GOT3 (cell line): ENCODE measurements around the gene CACNG6.
"Not testable (repeated sequence)": the region's sequence is repeated elsewhere in the genome, so short reads cannot be mapped to it uniquely, and the experiment has no call there.

Experiments used
- DNase-seq: peaks from one replicate; lab custom pipeline; 2025; ENCODE audit warnings: mixed read lengths; lab: John Stamatoyannopoulos, UW

Gene CACNG6, protein sequence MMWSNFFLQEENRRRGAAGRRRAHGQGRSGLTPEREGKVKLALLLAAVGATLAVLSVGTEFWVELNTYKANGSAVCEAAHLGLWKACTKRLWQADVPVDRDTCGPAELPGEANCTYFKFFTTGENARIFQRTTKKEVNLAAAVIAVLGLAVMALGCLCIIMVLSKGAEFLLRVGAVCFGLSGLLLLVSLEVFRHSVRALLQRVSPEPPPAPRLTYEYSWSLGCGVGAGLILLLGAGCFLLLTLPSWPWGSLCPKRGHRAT

GRCh38 chr19:53991224-53992113 is at the start of gene CACNG6:
CACNG6 (plus strand) TSS chr19:53991637; CDS start chr19:53992878, 1,241 bp downstream.
- DNase-seq, result no peak

DNA sequence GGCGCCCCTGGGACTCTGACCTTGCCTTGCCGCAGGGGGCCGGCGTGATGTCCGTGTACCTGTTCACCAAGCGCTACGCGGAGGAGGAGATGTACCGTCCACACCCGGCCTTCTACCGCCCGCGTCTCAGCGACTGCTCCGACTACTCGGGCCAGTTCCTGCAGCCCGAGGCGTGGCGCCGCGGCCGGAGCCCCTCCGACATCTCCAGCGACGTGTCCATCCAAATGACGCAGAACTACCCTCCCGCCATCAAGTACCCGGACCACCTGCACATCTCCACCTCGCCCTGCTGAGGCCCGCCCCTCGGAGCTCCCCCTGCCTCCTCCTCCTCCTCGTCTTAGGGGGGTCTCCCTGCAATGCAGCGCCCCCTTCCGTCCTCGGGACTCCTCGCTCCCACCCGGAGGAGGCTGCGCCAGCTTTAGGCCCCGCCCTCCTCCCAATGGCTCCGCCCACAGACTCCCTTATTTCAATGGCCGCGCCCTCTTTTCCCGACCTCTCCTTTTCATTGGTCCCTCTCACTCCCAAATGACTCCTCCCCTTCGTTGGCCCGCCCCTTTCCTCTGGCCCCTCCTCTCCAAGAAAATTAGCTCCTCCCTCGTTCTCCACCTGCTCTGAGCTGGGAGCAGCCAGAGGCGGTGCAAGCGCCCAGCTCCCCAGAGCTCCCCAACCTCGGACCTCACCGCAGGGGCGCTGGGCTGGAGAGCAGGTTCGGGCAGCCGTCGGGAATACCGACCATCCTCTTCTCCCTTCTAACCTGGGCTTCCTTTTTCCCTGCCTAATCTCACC is 49.2 kb upstream of the CACNG6 start:
- no peak for DNase-seq

DNA sequence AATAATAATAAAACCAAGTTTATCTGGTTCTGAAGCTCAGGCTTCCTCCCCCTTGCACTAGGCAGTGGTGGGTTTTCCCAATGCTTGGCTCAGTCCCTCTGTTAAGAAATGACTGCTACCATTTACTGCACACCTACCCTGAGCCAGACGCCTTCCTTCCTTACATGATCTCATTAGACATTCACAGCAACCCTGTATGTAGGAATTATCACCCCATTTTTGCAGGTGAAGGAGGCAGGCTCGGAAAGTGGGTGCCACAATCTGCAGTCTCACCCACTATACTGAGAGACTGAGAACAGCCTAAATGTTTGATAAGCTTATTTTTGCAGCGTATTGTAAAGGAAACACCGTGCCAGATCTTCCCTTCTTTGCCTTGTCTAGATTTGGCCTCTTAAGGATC is 47.0 kb upstream of the CACNG6 start:
- no peak for DNase-seq

GRCh38 chr19:53944933-53945332 is 46.5 kb upstream of the CACNG6 start:
- no peak for DNase-seq

DNA sequence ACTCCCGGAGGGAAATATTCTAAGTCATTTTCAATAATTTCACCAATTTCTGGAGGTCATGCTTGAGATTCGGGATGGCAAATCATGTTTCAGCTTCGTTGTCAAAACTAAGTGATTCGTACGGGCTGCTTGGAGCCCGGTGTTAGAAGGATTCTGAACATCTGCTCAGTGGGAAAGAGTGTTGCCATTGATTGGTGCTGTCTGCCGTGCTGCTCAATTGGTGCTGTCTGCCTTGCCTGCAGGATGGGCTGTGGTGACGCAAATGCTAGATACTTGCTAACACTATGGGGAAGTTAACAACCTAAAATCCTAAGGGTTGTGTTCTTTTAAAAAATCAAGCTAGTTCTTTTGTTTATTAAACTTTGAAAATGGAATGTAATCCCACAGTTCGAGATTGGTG is 46.0 kb upstream of the CACNG6 start:
- no peak for DNase-seq

DNA sequence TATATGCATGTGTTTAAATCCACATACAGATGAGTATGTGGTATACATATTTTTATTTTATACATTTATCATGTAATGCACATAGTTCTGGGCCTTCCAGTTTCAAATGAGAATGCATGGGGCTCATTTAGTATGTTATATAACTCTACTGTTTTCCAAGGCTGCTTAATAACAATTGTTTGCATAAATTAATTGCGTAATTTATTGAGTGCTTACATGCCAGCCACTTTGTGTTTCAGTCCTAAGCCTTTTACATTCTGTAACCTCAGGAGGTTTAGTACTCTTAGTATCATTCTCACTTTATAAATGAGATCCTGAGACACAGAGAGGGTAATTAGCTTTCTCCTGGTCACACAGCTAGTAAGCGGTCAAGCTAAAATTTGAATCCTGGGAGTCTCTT is 45.4 kb upstream of the CACNG6 start:
- no peak for DNase-seq

DNA sequence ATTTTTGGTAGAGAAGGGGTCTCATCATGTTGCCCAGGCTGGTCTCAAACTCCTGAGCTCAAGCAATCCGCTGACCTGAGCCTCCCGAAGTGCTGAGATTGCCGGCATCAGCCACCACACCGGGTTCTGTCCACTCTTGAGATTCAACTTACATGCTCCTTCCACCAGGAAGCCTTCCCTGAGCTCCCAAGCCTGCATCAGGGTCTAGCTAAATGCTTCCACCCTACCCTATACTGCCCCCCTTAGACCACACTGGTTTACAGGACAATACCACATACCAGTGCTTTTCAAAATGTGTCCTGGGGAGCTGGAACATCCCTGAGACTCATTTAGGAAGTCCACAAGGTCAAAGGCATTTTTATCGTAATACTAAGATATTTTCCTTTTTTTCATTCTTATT is 43.8 kb upstream of the CACNG6 start:
- no peak for DNase-seq

GRCh38 chr19:53948611-53949010 is 42.8 kb upstream of the CACNG6 start:
- not testable (repeated sequence) for DNase-seq

- DNase-seq, result no peak
These were observed 40.0 kb upstream of the CACNG6 start for GRCh38 chr19:53951436-53951835.

GRCh38 chr19:53951947-53952346 is 39.5 kb upstream of the CACNG6 start:
- no peak for DNase-seq

DNA sequence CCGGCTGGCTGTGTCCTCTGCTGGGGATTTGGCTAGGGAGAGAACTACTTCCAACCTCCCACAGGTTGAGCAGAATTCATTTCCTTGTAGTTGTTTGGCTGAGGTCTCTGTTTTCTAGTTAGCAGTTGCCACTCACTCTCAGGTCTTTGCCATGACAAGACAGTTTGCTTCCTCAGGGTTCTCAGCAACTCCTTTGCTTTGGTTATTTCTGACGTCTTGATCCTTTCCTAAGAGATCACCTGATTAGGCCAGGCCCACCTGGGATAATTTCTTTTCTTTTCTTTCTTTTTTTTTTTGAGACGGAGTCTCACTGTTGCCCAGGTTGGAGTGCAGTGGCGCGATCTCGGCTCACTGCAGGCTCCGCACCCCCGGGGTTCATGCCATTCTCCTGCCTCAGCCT is 38.1 kb upstream of the CACNG6 start:
- no peak for DNase-seq

DNA sequence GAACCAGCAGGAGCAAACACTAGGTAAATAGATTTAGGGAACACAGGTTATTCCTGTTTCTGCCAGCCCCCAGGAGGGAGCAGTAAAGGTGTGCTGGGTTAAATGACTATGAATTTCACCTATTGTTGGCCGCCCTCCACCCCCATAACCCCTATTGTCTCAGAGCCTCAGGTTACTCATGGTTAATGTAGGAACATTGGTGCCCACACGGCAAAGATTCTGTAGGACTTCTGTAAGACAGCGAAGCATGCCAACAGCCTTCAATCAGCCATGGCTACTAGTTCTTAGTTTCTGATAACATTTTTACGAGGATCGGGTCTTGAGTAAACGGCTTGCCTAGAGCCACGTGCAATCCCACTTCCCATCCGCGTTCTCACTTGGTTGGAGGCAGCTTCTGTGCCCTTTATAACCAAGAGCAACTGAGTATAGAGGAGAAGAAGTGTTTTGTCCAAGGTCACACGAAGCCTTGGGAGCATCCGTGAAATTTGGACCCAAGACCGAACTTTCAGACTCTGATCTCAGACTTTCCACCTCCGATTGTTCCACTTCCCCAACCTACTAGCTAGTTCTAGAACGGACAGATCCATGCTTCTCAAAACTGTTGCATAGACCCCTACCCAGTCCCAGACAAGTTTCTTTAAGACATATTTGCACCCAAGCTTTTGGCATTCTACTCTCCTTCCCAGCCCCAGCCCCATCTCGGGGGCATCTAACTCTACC is 33.8 kb upstream of the CACNG6 start:
- DNase-seq, result no peak

GRCh38 chr19:53958168-53958571 is 33.3 kb upstream of the CACNG6 start:
- no peak for DNase-seq

- no peak for DNase-seq
These were observed 32.3 kb upstream of the CACNG6 start for GRCh38 chr19:53958823-53959757.

- DNase-seq, result no peak
These were observed 31.2 kb upstream of the CACNG6 start for GRCh38 chr19:53960187-53960586.

GRCh38 chr19:53960886-53961285 is 30.6 kb upstream of the CACNG6 start:
- DNase-seq, result no peak

DNA sequence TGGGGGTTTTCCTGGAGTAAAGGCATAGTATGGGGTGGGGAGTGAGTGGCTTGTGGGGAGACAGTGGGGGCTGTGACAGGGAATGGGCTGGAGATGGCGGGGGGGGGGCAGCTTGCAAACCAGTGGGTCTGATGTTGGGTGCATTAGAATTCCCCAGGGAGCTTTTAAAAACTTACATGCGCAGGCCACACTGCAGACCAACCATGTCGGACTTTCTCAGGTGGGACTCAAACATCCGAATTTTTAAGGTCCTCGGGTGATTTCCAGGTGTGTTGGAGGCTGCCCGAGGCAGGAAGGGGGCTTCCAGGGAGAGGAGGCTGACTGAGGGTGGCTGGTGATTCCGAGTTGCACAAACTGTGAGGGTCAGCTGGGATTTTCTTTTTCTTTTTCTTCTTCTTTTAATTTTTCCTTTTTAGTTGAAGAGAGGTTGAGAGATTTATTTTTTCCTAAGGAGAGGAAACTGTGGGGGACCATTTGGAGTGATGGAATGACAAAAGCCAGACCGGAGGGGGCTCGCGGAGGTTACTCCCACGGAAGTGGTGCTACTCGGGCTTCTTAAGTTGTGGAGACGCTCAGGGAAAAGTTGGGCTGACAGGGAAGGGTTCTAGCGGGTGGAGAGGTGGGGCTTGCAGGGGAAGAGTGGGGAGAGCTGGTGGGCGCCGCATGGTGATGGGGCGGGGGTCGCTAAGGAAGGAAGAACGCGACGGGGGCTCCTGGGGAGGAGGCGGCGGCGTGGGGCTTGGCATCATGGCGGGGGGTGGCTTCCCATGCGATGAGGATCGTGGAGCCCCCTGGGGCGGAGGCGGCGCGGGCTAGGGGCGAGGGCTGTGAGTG is 29.7 kb upstream of the CACNG6 start:
- DNase-seq, result no peak

DNA sequence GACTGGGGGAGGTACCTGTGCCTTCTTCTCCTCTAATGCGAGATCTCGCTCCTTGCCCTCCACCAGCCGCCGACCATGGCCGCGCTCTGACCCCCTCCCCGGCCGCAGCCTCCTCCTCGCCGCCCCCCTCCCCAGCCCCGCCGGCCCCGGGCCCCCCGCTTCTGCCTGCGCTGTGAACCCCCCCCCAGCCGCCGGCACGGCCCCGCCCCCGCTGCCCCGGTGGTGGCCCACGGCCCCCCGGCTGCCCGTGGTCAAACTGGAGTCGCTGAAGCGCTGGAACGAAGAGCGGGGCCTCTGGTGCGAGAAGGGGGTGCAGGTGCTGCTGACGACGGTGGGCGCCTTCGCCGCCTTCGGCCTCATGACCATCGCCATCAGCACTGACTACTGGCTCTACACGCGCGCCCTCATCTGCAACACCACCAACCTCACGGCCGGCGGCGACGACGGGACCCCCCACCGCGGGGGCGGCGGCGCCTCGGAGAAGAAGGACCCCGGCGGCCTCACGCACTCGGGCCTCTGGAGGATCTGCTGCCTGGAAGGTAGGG is 28.5 kb upstream of the CACNG6 start, which contains the start of gene CACNG8:
Gene CACNG8, plus strand, starts transcription at position 51 of the 545 bp plus-strand sequence.
- DNase-seq, result no peak

DNA sequence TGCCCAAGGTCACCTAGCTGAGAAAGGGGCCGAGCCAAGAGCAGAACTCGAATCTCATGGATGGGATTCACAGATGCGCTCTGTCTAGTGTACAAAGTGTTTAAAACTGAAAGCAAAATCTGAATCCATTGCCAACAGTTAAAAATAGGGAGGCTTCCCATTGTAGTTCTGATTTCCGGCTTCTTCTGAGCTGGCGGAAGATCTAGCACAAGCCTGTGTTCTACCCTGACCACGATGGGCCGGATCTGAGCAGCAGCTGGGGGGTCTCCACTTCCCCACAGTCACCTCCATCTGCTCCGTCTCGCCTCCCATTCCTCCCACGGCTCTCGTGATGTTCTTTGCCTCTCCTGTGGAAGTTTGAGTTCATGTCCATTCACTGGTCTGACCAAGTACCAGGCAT is 26.3 kb upstream of the CACNG6 start:
- DNase-seq, result no peak
